D721Med (cell line): ENCODE measurements around the gene SDF4.

Experiments
- DNase-seq: peaks from one replicate; pipeline ENCODE4 v3.0.0; 2011; ENCODE audit warnings: low spot score; ENCODE audit not compliant: insufficient read length
- FAIRE-seq: peaks from 2 replicates; lab custom pipeline; 2011; peaks lifted over from hg19 to GRCh38; lab: Jason Lieb, UNC
- CTCF ChIP-seq: IDR thresholded peaks from 2 replicates; pipeline ENCODE4 v1.5.1; 2012; ENCODE audit warnings: mild to moderate bottlenecking, control low read depth; ENCODE audit not compliant: insufficient read depth; ENCODE audit errors: missing control alignments

The SDF4 gene

DNA sequence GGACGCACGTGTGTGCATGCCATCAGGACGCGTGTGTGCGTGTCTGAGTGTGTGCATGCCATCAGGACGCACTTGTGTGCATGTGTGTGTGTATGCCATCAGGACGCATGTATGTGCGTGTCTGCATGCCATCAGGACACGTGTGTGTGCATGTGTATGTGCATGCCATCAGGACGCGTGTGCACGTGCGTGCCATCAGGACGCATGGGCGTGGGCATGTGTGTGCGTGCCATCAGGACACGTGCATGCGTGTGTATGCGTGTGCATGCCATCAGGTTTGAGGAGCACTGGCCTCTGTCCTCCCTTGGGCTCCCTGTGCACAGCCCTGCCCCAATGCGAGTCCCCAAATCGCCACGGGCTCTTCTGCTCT lies 27.3 kb upstream of the SDF4 start:
- TF ChIP-seq CTCF, result no peak
- FAIRE-seq (no peak), DNase-seq (no peak)

- TF ChIP-seq CTCF, result no peak
- FAIRE-seq, result no peak
Observed at GRCh38 chr1:1256956-1257871, 25.4 kb upstream of the SDF4 start.

GRCh38 chr1:1255611-1256010 lies 23.8 kb upstream of the SDF4 start:
- TF ChIP-seq CTCF, result no peak
- no peak for DNase-seq
- no peak for FAIRE-seq

More at GRCh38 chr1:1256956-1257871, 25.4 kb upstream of the SDF4 start:
- no peak for DNase-seq

- FAIRE-seq, result no peak
- no peak for TF ChIP-seq CTCF
- no peak for DNase-seq
Observed at GRCh38 chr1:1255078-1255477, 23.3 kb upstream of the SDF4 start.

DNA sequence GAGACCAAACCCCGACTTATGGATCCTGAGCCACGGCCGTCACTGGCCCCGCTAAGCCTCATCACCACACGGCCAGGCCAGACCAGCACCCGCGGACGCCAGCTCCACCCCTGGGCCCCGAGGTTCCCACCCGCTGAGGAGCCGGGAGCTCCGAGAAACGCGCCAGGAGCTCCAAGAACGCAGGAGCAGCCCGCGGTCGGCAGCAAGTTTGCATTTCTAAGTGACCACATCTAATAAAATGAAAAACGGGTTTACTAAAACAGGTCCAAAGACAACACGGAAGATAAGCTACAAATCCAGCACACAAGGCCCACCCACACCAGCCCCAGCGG lies 22.8 kb upstream of the SDF4 start:
- TF ChIP-seq CTCF, result no peak
- FAIRE-seq (no peak), DNase-seq (no peak)

DNA sequence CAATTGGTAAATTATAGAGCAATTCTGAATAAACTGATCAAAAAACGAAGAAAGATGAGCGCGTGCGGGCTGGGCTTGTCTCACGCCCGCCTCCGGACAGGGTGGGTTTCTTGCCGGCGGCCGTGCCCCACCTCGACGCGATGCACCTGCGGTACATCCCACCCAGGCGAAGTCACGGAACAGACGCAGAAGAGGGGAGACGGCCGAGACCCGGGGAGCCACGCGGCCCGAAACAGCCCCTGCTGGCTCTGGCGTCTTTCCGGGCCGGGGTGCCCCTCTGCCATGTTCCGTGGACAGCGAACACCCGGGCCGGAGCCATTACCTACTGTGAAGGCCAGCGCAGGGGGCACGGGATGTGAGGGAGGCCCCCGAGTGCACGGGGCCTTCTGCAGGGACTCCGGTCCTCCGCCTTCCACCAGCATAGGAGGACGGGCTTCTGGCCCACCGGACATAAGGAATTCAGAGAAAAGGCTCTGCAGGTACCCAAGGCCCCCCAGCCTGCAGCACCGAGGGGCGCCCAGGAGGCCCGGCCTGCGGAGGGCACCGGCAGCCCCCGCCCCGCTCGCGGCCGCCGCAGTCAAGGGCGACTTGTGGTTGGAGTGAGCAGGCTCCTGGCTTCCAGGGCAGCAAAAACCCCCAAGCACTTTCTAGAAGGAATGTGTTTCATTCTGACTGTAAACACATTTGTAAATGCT lies 22.3 kb upstream of the SDF4 start:
- FAIRE-seq (no peak), DNase-seq (no peak)
- TF ChIP-seq CTCF, result no peak

- no peak for TF ChIP-seq CTCF
- no peak for FAIRE-seq
Observed at GRCh38 chr1:1253314-1253713, 21.5 kb upstream of the SDF4 start.

More at GRCh38 chr1:1253314-1253713, 21.5 kb upstream of the SDF4 start:
- no peak for DNase-seq
